HG03457 (cell line): ENCODE results near the gene HLA-DPA1.
A peak's percentile ranks its signal among the peaks of the same experiment; 100 is the strongest.
"Not testable (repeated sequence)": the region's sequence is repeated elsewhere in the genome, so short reads cannot be mapped to it uniquely, and the experiment has no call there.

Experiments used
- ATAC-seq: cut with Tn5 transposase; IDR thresholded peaks from one replicate; pipeline ENCODE4 v1.9.1; 2021; ENCODE audit warnings: moderate number of reproducible peaks; ENCODE audit not compliant: unreplicated experiment

HLA-DPA1 gene

DNA sequence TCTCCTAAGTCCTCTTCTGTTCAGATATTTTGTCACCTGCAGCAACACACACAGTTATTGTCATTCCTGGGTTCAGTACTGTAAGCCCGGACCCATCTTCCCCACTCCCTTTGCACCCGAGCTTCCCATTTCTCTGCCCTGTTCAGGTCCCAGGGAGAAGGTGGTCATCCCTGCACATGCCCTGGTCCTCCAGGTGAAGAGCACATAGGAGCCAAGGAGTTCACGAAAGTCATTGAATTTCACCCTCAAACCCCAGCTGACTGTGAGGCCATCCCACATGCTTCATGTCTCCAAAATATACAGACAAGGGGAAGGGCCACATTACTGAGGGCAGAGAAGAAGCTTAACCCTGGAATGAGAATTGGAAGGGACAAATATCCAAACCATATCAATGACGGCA, 8.1 kb downstream of the HLA-DPA1 start:
- no peak for ATAC-seq

DNA sequence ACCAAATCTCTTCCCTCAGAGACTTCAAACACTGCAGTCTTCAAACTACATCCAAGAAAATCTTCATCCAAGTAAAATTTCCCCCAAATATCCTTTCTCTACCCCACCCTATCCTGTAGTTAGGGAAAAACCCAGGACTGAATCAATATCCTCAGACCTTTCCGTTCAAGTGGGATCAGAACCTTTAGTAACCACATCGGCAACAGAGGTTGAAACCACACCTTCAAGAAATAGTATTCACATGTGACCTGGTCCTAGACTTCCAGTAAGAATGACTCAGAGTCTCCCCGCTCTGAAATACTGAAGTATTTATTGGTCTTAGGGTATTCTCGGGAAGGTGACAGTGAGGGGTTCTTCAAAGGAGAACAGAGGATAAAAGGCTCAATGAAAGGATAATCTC, 8.7 kb downstream of the HLA-DPA1 start:
- ATAC-seq = no peak

DNA sequence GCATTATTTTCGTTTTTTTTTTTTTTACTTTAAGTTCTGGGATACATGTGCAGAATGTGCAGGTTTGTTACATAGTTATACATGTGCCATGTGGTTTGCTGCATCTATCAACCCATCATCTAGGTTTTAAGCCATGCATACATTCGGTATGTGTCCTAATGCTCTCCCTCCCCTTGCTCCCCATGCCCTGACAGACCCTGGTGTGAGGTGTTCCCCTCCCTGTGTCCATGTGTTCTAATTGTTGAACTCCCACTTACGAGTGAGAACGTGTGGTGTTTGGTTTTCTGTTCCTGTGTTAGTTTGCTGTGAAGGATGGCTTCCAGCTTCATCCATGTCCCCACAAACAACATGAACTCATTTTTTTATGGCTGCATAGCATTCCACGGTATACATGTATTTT, 10.0 kb downstream of the HLA-DPA1 start:
- not testable (repeated sequence) for ATAC-seq

DNA sequence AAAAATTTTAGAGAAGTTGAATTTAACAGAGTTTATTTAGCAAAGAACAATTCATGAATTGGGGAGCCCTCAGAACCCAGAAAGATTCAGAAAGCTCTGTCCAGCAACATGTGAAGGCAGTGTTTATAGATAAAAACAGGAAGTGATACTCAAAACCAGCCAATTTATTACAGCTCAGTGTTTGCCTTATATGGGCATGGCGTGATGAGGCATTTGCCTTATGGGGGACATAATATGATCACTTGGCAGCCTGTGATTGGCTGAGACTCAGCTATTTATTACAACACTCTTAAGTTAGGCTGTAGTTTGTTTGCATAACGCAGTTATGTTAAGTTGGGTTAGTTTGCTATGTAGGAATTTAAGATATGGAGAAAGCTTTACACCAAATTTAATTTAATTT, 11.5 kb downstream of the HLA-DPA1 start:
- ATAC-seq = no peak

DNA sequence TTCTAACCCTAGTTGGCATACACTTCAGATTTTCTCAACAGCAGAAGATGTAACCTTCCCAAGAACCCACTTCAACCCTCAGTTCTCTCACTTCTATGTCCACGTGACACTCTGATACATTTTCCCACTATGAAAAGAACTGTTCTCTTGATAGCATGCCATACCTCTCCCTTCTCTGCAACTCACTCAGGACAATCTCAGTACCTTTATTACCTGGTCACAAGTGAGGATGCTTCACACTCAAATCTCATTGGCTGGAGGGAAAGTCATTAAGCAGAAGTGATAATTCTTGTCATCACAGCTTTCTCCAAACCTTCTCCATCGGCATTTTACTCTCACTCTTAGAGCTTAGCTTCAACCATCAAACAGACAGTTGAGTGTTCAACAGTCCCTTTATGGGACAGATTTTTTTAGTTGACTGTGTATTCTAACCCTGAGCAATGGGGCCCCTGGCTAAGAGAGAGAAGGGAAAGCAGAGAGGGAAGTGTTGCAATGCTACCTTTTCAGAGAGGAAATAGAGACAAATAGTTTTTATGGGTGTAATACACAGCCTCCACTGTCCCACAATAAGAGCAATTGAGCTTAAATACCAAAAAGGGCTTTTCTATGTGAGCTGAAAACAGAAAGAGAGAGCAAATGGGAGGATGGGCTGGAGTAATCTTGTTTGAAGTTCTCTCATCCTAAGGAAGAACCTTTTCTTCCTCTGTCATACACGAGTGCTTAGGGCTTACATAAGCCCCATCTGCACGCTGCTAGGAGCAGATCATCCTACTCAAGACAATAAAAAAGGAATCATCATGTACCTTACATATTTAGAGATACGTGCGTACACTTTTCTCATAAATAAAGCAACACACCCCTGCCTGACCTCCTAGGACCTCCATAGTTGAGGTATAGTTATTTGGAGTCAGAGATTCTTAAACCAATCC, 16.0 kb downstream of the HLA-DPA1 start:
- ATAC-seq = no peak

DNA sequence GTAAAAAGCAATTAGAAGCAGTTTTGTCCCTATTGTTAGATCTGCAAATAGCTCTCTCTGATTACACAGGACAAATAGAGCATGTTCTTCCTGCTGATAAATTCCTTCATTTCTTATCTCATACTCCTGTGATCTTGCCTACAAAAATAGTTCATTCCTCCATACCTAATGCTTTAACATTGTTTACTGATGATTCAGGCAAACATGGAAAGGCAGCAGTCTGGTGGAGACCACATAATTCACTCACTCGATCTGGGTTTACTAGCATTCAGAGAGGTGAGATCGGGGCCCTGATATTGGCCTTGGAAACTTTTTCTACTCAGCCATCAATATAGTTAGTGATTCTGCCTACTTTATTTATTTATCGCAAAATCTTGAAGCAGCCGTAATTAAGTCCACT, 20.2 kb downstream of the HLA-DPA1 start:
- no peak for ATAC-seq

DNA sequence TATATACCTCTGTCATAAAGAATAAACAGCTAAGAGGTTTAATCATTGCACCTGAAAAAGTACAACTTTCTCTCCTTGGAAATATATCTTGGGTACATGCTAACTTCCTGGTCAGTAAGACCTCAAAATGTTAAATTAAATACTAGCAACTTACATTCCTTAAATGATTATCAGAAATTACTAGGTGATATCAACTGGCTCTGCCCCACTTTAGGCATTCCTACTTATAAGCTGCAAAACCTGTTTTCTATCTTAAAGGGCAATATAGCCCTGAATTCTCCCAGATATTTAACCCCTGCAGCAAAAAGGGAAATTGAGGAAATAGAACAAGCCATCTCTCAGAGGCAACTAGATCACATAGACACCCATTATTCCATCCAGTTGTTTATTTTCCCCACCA, 20.8 kb downstream of the HLA-DPA1 start:
- ATAC-seq = no peak

DNA sequence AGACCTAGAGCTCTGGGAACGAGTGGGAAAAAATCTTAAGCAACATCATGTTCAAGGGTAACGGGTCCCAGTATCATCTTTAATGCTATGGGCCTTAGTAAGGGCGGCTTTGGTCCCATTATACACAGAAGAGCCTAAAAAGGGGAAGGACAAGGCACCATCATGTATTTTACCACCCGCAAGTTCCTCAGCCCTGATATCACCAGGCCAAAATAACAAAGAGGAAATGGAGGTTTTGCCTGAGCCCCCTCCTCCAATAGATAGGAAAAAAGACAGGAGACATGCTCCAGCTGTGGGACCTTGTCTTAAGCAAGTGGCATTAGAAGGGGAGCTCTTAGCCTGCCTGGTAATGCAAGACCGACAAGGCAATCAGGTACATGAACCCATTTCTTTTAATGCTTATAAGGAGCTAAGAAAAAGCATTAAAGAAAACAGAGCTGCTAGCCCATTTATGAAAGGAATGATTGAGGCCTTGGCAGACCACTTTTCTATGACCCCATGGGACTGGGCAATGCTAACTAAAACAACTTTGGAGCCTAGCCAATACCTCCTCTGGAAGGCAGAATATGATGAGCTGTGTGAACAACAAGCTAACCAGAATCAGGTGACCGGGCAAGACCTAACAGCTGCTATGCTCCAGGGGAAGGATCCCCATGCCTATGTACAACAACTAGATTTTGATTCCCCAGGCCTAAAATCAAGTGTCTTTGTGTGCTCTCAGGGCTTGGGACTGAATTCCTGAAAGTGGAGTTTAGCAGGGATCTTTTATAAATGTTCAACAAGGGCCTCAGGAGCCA, 23.2 kb downstream of the HLA-DPA1 start:
- no peak for ATAC-seq

DNA sequence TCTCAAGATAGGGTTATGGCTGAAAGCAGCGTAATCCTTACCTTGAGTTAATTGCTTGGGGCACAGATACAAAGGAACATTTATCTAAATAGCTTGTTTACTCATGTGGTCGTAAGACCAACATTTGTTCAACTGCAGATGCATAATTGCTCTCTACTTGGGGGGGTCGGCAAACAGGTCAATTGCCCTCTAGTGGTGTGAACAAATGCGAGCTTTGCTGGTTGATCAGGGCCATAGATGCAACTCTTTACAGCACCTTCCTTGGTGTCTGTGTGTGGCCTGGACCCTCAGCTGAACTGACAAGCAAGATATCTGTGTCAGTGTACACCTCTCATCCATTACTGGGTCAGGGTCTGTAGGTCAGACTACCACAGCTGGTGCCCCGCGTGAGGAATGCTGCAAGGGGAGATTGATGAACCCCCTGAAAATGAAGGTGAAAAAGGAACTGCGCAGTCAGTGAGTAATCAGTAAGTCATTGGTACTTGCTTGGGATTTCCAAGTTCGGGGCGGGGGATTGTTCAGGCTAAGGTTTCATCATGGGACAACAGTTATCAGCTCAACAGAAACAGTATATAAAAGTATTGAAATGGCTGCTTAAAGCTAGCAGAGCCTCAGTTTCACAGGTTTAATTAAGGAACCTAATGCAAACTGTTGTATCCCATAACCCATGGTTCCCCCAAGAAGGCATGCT, 24.0 kb downstream of the HLA-DPA1 start:
- ATAC-seq = no peak

DNA sequence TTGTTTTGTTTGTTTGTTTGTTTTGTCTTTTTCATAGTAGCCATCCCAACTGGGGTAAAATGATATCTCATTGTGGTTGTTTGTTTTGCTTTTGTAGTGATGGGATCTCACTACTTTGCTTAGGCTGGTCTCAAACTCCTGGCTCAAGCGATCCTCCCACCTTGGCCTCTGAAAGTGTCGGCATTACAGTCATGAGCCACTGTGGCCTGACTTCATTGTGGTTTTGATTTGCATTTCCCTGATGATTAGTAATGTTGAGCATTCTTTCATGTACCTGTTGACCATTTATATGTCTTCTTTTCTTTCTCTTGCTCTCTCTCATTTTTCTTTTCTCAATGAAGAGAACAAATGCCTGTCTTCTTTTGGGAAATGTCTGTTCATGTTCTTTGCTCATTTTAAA, 33.3 kb downstream of the HLA-DPA1 start:
- ATAC-seq = no peak

DNA sequence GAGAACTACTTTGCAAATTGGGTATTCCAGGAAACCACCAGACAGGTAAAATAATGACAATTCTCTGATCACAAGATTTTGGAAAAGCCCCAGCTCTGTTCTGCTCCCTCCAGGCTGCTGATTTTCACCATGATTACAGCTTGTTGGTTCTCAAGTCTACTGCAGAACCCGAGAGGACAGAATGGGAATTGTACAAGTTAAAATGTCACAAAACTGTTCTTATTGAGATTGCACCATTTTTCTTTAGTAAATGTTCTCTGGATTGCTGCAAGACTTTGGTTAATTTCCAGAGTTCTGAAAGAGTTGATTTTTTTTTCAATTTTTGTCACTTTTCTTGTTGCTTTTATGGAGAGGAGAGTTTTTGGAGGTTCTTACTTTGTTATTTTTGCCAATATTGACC, 36.9 kb downstream of the HLA-DPA1 start:
- no peak for ATAC-seq

DNA sequence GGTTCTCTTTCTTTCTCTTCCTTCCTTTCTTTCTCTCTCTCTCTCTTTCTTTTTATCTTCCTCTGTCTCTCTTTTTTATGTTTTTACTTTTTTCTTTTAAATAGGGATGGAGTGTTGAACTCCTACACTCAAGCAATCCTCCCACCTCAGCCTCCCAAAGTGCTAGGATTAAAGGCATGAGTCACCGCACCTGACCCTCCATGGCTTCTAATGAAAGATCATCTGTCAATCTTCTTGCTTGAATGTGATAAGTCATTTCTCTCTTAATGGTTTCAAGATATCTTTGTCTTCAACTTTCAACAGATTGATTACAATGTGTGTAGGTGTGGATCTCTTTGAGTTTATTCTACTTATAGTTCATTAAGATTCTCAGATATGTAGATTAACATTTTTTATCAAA, 38.9 kb downstream of the HLA-DPA1 start:
- ATAC-seq = no peak

DNA sequence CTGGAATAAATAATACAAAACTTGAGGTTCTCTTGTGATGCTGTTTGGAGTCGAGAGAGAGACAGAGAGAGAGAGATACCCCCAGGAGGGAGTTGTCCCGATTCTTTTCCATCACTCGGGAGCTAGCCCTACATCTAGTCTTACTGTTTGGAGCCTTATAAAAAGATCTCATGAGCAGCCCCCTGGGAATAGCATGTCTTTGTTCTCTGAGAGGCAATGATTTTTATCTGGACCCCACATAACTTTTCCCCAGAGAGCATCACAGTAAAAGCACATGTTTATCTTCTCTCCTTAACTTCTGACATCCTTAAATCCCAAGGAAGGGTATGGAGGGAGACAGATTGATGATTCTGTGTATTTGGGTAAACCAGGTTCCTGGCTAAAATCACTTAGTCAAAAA, 43.2 kb downstream of the HLA-DPA1 start:
- no peak for ATAC-seq

DNA sequence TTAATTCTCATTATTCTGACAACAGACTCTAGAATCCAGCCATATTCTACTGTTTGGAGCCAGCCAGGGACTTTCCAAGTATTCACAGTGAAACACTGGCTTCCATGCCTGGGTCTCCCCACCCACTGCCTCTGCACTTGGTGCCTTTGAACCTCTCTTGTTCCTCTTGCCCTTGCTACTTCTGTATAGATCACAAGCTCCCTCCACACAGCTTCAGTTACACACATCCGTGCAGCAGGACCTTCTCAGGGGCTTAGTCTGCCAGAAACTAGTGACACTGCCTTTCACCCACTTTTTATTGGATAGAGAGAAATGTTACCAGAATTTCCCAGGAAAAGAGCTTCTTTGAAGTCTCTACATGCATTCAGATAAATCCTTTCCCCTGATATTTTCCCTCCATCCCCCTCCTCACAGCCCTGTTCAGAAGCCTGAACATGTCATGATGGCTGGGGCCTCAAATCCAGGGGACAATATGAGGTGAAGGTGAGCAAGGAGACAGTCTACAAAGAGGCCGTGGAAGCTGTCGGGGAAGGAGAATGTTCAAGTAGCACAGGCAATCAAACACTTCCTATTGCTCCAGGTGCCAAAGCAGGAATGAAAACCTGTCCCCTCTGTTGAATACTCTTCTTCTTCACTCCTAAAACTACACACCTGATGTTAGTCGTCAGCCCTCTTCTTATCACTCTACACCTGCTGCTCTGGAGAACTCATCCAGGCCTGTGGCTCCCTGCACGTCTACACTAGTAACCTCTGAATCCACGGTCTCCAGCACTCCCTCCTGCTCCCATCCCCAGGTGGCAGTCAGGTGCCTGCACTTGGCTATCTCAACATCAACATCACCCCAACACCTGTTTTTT, 43.9 kb downstream of the HLA-DPA1 start:
- peak; percentile 48 for ATAC-seq

DNA sequence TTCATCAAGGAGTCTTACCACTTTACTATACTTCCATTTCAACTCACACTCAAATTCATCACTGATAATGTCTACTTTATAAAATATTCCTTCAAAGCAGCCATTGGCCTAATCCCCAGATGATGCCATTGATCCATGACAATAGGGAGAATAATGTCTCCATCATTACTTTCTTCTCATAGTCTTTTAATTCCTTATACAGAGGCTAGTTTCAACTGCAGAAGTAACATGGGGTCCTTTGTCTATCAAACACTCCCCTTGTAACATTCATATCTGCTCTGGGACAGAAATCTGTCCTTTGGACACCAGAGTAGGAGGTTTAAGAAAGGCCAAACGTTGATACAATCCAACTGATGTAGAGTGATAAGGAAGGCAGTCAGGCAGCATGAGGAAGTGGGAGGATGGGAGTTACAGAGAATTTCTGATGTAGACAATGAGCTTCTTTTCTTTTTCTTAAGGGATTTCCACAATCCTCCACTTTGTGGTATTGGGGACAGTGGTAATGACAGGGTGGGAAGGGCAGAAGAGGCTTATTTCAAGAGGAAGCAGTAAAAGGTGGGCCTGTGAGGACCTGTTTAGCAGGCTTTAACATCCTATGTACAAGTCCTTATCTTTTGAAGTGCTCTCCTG, 45.1 kb downstream of the HLA-DPA1 start:
- peak; percentile 5 for ATAC-seq

DNA sequence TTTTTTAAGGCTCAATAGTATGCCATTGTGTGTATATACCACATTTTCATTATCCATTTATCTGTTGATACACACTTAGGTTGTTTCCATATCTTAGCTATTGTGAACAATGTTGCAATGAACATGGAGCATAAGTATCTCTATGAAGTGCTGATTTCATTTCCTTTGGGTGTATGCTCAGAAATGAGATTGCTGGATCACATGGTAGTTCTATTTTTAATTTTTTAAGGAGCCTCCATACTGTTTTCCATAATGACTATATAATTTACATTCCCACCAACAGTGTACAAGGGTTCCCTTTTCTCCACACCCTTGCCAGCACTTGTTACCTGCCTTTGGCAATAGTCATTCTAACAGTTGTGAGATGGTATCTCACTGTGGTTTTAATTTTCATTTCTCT, 48.9 kb downstream of the HLA-DPA1 start:
- no peak for ATAC-seq

DNA sequence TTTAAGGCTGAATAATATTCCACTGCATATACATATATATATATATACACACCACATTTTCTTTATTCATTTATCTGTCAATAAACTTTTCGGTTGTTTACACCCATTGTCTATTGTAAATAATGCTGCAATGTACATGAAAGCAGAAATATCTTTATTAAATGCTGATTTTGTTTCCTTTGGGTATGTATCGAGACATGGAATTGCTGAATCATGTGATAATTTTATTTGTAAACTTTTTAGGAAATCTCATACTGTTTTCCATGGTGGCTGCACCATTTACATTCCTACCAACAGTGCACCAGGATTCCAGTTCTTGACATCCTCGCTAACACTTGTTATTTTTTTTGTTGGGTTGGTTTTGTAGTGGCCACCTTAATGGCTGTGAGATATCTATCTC, 49.9 kb downstream of the HLA-DPA1 start:
- ATAC-seq = no peak

DNA sequence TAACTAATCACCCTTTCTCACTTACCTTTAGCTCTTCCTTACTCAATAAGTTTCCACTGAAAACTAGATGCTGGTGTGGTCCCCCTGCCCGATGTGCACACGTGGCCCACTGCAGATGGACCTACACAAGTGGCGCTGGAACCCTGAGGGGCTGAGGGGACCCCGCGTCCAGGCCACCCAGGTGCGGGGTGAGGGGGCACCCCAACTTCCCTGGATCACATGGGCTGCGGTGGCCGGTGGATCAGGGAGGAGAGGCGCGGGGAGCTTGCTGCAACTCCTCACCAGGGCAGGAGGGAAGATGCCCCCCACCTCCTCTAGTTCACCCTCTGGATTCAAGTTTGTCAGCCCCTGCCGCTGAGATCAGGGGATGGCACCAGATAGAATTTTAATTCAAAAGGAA, 51.5 kb downstream of the HLA-DPA1 start:
- no peak for ATAC-seq

DNA sequence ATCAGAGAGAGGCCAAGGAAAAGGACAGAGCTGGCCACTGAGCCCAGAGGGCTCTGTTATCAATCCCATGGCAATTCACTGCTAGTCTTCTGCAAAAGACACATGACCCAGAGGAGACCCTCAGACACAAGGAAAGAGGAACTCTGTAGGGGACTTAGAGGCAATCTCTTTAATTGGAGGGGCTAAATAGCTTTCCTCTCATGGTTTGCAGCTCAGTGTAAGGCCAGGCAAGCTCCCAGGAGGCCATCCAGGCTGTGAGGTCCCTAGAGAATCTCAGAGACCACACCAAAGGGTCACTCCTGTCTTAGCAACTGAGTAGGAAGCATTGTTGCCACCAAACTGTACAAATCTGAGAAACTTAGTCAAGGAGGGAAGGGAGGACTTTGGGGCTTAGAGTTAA, 54.1 kb downstream of the HLA-DPA1 start:
- no peak for ATAC-seq

DNA sequence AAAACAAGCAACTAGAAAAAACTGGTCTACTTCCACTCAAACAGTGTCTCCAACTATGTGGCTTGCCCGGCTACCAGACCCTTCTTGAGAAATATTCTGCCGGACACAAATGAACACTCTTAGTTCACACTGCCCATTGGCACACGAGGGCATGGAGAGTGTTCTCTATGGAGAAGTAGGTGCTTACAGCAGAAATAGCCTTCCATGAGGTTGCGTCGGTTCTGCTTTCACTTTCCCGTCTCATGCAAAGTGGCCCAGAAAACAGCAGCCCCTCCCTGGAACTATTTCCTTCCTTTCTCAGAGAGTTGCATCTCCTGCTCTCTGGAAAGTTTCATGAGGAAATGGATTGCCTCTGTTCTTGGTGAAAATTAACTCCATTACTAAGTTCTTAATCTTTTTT, 54.5 kb downstream of the HLA-DPA1 start:
- ATAC-seq = no peak
